Glutamatergic neuron (in vitro differentiated cells): ENCODE measurements around the gene IL4R. TPM values are rescaled to one million over a fixed set of nuclear protein-coding genes. Genes with fewer than 3 reads are reported as not detected.

Source experiments
- DNase-seq: peaks from one replicate; pipeline ENCODE4 v3.0.0; 2022
- H3K27ac Mint-ChIP-seq: one replicate; pipeline ENCODE4 v1.8.0; 2020; ENCODE audit warnings: mild to moderate bottlenecking, mixed read lengths, inconsistent platforms; ENCODE audit not compliant: unreplicated experiment
- H3K27me3 Mint-ChIP-seq: one replicate; pipeline ENCODE4 v1.8.0; 2020; ENCODE audit warnings: mild to moderate bottlenecking, moderate library complexity, mixed read lengths, inconsistent platforms; ENCODE audit not compliant: unreplicated experiment
- H3K36me3 Mint-ChIP-seq: one replicate; pipeline ENCODE4 v1.8.0; 2020; ENCODE audit warnings: mild to moderate bottlenecking, mixed read lengths, inconsistent platforms; ENCODE audit not compliant: unreplicated experiment
- H3K4me1 Mint-ChIP-seq: one replicate; pipeline ENCODE4 v1.8.0; 2020; ENCODE audit warnings: mild to moderate bottlenecking, low read depth, mixed read lengths, inconsistent platforms; ENCODE audit not compliant: unreplicated experiment
- H3K4me3 Mint-ChIP-seq: one replicate; pipeline ENCODE4 v1.8.0; 2020; ENCODE audit warnings: mild to moderate bottlenecking, mixed read lengths, inconsistent platforms; ENCODE audit not compliant: unreplicated experiment
- H3K9me3 Mint-ChIP-seq: one replicate; pipeline ENCODE4 v1.8.0; 2020; ENCODE audit warnings: mild to moderate bottlenecking, moderate library complexity, mixed read lengths, inconsistent platforms; ENCODE audit not compliant: unreplicated experiment
- total RNA-seq: library from RNA; stranded (reverse); fragmentation: NEBNext Ultra II Directional; extraction: Animal tissue kit (Norgen Biotek cat#: 25700); gene quantifications from one replicate; pipeline ENCODE4 v1.2.1, GENCODE V29; 2021; ENCODE audit not compliant: unreplicated experiment
- TF ChIP-seq, protein P1 (sequence below): fragments of 200-600 bp; sonication (generic); IDR thresholded peaks from one replicate; pipeline ENCODE4 v1.5.0; 2021; ENCODE audit not compliant: partially characterized antibody, unreplicated experiment

IL4R gene
- total RNA-seq, 1 donor from 2014 or later, result 10.8 TPM

- H3K9me3 Mint-ChIP-seq, result peaks cover 3% of the 10 kb centered on the region
- no peak overlapping the region for H3K4me3 Mint-ChIP-seq
- DNase-seq, result no peak
- no peak overlapping the region for H3K27ac Mint-ChIP-seq
- TF ChIP-seq, protein P1, sequence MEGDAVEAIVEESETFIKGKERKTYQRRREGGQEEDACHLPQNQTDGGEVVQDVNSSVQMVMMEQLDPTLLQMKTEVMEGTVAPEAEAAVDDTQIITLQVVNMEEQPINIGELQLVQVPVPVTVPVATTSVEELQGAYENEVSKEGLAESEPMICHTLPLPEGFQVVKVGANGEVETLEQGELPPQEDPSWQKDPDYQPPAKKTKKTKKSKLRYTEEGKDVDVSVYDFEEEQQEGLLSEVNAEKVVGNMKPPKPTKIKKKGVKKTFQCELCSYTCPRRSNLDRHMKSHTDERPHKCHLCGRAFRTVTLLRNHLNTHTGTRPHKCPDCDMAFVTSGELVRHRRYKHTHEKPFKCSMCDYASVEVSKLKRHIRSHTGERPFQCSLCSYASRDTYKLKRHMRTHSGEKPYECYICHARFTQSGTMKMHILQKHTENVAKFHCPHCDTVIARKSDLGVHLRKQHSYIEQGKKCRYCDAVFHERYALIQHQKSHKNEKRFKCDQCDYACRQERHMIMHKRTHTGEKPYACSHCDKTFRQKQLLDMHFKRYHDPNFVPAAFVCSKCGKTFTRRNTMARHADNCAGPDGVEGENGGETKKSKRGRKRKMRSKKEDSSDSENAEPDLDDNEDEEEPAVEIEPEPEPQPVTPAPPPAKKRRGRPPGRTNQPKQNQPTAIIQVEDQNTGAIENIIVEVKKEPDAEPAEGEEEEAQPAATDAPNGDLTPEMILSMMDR, result no peak
- no peaks in the 10 kb centered on the region for H3K36me3 Mint-ChIP-seq
- H3K4me1 Mint-ChIP-seq, result no peaks in the 10 kb centered on the region
- H3K27me3 Mint-ChIP-seq, result peaks cover 2% of the 10 kb centered on the region
These were observed 51.6 kb downstream of the IL4R start for GRCh38 chr16:27365142-27366089.

DNA sequence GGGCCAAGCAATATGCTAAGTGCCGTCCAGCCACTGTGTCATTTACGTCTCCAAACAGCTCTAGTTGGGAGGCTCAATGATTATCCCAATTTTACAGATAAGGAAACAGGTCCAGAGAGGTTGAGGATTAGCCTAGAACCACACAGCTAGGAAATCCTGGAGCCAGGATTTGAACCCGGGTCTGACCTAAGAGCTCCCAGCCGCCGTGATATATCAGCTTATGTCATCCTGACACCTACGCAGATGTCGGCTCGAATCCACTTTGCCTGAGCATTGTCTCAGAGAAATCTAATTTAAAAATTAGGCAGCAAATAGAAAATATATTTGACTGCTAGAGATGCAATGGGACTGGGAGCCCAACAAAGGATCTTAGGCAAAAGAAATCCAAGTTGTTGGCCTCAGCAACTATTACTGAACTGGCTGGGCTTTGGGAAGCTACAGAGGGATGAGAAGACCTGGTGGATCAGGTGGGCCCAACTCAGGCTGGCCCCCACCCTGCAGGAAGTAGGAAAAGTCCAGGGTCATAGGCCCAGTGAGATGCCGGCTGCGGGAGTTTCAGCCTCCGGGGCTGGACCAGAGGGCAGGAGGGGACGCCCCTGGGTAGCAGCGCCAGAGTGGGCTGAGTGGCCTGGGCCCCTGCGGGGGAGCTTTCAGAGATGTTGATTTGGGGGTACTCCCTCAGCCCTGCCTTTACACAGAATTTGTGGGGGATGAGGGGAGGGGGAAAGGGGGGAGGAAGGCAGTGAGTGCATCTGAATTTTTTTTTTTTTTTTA is 53.1 kb downstream of the IL4R start:
- TF ChIP-seq, protein P1, result no peak
- Mint-ChIP-seq H3K36me3 (no peaks in the 10 kb centered on the region), H3K9me3 (peaks cover 3% of the 10 kb centered on the region), H3K27me3 (peaks cover 3% of the 10 kb centered on the region), H3K4me1 (no peaks in the 10 kb centered on the region), H3K4me3 (no peak overlapping the region), H3K27ac (no peak overlapping the region)
- DNase-seq, result no peak

- H3K27me3 Mint-ChIP-seq, result peaks cover 2% of the 10 kb centered on the region
- no peak overlapping the region for H3K4me3 Mint-ChIP-seq
- H3K4me1 Mint-ChIP-seq, result no peaks in the 10 kb centered on the region
- DNase-seq, result peak; percentile 81
- H3K27ac Mint-ChIP-seq, result no peak overlapping the region
- H3K36me3 Mint-ChIP-seq, result no peaks in the 10 kb centered on the region
- no peaks in the 10 kb centered on the region for H3K9me3 Mint-ChIP-seq
- TF ChIP-seq, protein P1, result peak; percentile 58
These were observed 53.9 kb downstream of the IL4R start for GRCh38 chr16:27367461-27368357.

DNA sequence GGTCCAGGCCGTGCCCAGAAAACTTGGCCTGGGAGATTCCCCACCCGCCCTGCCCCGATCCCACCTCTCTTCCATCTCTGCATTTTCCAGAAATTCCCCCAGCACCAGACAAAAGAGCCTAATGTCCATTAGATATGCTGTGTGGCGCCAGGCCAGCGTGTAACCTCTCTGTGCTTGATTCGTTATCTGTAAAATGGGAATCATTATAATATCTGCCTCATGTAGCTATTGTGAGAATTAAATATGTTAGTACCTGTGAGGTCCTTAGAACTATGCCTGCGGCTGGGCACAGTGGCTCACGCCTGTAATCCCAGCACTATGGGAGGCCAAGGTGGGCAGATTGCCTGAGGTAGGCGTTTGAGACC is 54.6 kb downstream of the IL4R start:
- TF ChIP-seq, protein P1, result no peak
- no peaks in the 10 kb centered on the region for H3K36me3 Mint-ChIP-seq
- peaks cover 2% of the 10 kb centered on the region for H3K27me3 Mint-ChIP-seq
- no peaks in the 10 kb centered on the region for H3K9me3 Mint-ChIP-seq
- H3K4me3 Mint-ChIP-seq, result no peak overlapping the region
- no peaks in the 10 kb centered on the region for H3K4me1 Mint-ChIP-seq
- DNase-seq, result no peak
- no peak overlapping the region for H3K27ac Mint-ChIP-seq
